ENCODE results near the gene PYGB.
"Not testable (repeated sequence)": the region's sequence is repeated elsewhere in the genome, so short reads cannot be mapped to it uniquely, and the experiment has no call there.

PYGB gene

GRCh38 chr20:25259358-25259757 is 11.5 kb downstream of the PYGB start:
- no peak for DNase-seq (ENCODE audit: low spot score)
- TF ChIP-seq, protein P1, sequence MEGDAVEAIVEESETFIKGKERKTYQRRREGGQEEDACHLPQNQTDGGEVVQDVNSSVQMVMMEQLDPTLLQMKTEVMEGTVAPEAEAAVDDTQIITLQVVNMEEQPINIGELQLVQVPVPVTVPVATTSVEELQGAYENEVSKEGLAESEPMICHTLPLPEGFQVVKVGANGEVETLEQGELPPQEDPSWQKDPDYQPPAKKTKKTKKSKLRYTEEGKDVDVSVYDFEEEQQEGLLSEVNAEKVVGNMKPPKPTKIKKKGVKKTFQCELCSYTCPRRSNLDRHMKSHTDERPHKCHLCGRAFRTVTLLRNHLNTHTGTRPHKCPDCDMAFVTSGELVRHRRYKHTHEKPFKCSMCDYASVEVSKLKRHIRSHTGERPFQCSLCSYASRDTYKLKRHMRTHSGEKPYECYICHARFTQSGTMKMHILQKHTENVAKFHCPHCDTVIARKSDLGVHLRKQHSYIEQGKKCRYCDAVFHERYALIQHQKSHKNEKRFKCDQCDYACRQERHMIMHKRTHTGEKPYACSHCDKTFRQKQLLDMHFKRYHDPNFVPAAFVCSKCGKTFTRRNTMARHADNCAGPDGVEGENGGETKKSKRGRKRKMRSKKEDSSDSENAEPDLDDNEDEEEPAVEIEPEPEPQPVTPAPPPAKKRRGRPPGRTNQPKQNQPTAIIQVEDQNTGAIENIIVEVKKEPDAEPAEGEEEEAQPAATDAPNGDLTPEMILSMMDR (IDR thresholded peaks at IDR 0.05; ENCODE audit: extremely low read depth, missing control alignments): no peak

DNA sequence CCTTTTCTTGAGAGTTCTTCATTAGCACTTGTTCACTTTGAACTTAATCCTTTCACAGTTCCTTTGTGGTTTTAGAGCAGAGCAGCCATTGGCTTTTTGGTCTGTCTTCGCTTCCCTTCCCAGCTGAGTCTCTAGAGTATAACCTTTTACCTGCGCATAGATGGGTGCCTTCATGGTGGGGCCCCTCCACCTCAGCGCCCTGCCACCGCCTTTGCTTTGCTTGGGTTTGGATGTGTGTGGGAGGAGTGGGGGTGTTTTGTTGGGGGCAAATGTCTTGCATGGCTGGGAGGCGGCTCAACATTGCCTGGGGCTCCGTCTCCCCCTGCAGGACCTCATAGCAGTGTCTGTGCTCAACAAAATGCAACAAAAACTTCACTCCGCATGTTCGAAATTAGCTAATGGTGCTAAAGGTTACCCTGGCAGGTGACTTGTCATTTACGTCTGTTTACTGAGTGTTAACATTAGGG is 11.9 kb downstream of the PYGB start:
- DNase-seq (ENCODE audit: low spot score): no peak
- TF ChIP-seq, protein P1 (IDR thresholded peaks at IDR 0.05; ENCODE audit: extremely low read depth, missing control alignments): no peak

- not testable (repeated sequence) for DNase-seq (ENCODE audit: low spot score)
Observed at GRCh38 chr20:25260770-25261437, 13.0 kb downstream of the PYGB start.

DNA sequence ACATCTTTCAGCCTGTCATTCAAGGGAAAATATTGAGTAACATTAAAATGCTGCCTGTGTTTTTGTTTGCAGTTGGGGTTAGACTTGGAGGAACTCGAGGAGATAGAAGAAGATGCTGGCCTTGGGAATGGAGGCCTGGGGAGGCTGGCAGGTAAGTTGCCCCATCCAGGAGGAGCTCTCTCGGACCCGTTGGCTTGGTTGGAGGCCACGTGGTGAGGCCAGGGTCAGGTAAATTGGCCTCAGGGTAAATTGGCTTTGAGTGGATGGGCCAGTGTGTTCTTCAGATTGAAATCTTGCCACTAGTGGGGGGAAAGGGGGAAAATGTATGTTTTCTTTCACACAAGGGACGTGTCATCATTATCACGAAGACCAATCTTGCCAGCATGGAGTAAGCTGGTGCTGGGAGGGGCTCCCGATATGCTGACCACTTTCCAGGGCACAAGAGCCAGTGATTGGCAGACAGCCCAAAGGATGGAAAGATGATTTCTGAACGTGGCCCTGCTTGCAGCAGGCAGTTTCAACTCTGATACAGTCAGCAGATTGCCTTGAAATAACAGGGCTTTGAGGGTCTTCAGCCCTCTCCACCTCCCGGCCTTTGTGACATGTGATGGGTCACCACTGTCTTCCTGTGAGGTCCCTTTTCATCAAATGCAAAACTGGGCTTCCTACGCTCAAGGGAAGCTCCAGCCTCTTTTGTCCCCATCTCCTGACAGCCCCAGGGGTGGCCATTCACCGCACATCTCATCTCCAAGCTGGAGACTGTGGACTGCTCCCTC is 21.4 kb downstream of the PYGB start:
- TF ChIP-seq, protein P1 (IDR thresholded peaks at IDR 0.05; ENCODE audit: extremely low read depth, missing control alignments): no peak
- DNase-seq (ENCODE audit: low spot score): no peak

- DNase-seq (ENCODE audit: low spot score): no peak
- TF ChIP-seq, protein P1 (IDR thresholded peaks at IDR 0.05; ENCODE audit: extremely low read depth, missing control alignments): no peak
Observed at GRCh38 chr20:25269833-25270170, 21.9 kb downstream of the PYGB start.

DNA sequence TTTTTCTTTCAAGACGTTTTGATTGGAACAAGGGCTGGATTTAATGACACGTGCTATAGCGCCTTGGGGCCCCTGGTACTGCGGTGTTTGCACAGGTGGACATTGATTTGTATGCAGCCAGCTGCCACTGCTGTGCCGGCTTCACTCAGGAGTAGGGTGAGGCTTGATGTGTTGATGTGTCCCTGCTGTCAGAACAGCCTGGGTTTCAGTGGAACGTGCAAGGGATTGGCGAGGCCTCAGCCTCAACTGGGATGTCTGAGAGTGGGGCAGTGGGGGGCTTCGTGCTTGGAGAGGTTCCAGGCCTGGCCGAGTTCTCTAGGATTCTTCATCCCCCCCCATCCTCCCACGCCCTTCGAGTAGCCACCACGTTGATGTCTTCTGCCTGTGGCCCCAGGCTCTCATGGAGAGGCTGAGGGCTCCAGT is 23.0 kb downstream of the PYGB start:
- TF ChIP-seq, protein P1 (IDR thresholded peaks at IDR 0.05; ENCODE audit: extremely low read depth, missing control alignments): no peak
- no peak for DNase-seq (ENCODE audit: low spot score)

GRCh38 chr20:25271486-25272222 is 23.8 kb downstream of the PYGB start:
- TF ChIP-seq, protein P1 (IDR thresholded peaks at IDR 0.05; ENCODE audit: extremely low read depth, missing control alignments): no peak
- no peak for DNase-seq (ENCODE audit: low spot score)
